ENCODE data around the gene TCEA2.

TCEA2 gene

GRCh38 chr20:64091340-64091739 is 28.3 kb downstream of the TCEA2 start:
- in situ Hi-C loops (cut with MboI; ENCODE audit: low sequenced_read_pairs), result no loop called here

DNA sequence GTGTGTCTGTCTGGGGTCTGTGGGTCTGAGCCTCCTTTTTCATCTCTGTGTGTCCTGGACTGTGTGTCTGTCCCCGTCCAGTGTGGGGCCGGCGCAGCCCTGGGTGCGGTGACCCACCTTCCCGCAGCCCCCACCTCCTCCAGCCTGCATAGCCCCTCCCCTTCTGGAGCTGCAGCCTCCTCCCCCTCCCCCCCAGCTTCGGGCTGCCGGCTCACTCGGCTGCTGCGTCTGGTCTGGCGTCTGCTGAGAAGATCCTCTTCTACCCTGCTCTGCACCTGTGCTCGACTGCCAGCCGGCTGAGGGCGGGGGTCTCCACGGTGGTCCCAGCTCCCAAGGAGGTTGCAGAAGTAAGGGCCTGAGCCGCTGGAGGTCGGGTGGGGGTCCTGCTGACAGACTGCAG is 28.8 kb downstream of the TCEA2 start:
- in situ Hi-C loops (cut with MboI; ENCODE audit: low sequenced_read_pairs), result no loop called here

- in situ Hi-C loops (cut with MboI; ENCODE audit: low sequenced_read_pairs), result no loop called here
Measured at GRCh38 chr20:64092258-64093012, 29.4 kb downstream of the TCEA2 start.

GRCh38 chr20:64093013-64093503 is 30.1 kb downstream of the TCEA2 start:
- in situ Hi-C loops (cut with MboI; ENCODE audit: low sequenced_read_pairs), result no loop called here

- in situ Hi-C loops (cut with MboI; ENCODE audit: low sequenced_read_pairs), result no loop called here
Measured at GRCh38 chr20:64095455-64095854, 32.5 kb downstream of the TCEA2 start.

GRCh38 chr20:64095927-64096326 is 32.9 kb downstream of the TCEA2 start:
- in situ Hi-C loops (cut with MboI; ENCODE audit: low sequenced_read_pairs), result no loop called here

- in situ Hi-C loops (cut with MboI; ENCODE audit: low sequenced_read_pairs), result no loop called here
Measured at GRCh38 chr20:64096535-64096934, 33.5 kb downstream of the TCEA2 start.

- in situ Hi-C loops (cut with MboI; ENCODE audit: low sequenced_read_pairs), result no loop called here
Measured at GRCh38 chr20:64098471-64099013, 35.5 kb downstream of the TCEA2 start.

GRCh38 chr20:64099086-64099786 is 36.2 kb downstream of the TCEA2 start:
- in situ Hi-C loops (cut with MboI; ENCODE audit: low sequenced_read_pairs), result no loop called here

DNA sequence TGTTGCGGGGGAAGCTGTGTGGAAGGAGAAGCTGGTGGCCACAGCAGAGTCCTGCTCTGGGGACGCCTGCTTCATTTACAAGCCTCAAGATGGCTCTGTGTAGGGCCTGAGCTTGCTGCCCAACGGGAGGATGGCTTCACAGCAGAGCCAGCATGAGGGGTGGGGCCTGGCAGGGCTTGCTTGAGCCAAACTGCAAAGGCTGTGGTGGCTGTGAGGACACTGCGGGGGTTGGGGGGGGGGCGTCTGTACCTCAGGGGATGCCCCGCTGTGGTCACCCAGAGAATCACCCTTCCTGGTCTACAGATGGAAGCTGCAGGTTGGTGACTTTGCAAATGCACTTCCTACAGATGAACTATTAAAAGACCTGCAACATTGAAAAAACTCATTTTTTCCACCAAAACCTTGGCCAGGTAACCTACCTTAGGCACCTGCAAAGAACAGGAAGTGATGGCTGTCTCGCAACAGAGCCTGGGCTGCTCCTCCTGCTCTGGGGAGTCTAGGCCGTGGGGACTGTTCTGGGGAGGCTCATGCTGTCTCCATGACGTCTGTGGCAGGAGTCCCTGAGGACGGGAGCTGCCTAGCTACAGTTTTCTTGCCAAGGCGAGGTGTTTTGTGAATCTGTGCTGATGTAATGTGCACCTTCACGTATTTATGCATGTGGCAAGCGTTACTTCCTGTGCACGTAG is 37.0 kb downstream of the TCEA2 start:
- in situ Hi-C loops (cut with MboI; ENCODE audit: low sequenced_read_pairs), result no loop called here

DNA sequence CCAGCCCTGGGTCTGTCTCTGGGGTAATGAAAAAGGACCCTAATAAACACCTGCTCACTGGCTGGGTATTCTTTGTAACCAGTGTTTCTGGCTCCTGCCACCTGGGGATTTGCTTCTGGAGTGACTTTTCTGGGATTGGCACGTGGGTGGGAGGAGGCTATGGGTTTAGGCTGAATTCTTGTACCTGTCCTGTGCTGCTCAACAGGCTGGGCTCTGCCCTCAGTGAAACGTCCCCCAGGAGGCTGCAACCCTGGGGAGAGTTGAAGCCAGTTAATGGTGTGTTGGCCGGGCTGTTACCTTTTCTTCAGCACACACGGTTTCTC is 37.5 kb downstream of the TCEA2 start:
- in situ Hi-C loops (cut with MboI; ENCODE audit: low sequenced_read_pairs), result no loop called here

DNA sequence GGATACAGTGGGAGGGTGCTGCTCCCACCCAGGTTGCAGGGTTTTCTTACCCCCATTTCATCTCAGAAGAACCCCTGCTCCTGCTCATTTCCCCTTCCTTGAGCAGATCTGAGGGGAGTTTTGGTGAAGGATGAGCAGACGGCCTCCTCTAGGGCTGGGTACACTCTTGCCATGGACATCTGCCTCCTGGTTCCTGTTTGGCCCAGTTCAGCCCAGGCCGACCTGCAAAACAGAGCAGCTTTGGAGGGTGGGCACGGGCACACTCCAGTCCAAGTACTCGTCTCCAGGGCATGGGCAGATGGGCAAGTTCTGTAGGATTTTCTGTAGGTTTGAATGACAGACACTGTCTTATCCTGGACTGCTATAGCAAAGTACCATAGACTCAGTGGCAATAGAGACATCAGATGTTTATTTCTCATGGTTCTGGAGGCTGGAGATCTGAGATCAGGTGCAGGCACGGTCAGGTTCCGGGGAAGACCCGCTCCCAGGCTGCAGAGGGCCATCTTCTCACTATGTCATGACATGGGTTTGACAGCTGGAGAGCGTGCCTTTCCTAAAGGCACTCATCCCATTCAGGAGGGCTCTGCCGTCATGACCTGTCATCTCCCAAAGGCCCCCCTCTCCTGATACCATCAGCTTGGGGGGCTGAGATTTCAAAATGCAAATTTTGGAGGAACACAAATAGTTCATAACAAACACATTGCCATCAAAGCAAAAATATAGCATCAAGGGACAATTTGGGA is 38.1 kb downstream of the TCEA2 start:
- in situ Hi-C loops (cut with MboI; ENCODE audit: low sequenced_read_pairs), result no loop called here

GRCh38 chr20:64101731-64102621 is 39.0 kb downstream of the TCEA2 start:
- in situ Hi-C loops (cut with MboI; ENCODE audit: low sequenced_read_pairs), result no loop called here

DNA sequence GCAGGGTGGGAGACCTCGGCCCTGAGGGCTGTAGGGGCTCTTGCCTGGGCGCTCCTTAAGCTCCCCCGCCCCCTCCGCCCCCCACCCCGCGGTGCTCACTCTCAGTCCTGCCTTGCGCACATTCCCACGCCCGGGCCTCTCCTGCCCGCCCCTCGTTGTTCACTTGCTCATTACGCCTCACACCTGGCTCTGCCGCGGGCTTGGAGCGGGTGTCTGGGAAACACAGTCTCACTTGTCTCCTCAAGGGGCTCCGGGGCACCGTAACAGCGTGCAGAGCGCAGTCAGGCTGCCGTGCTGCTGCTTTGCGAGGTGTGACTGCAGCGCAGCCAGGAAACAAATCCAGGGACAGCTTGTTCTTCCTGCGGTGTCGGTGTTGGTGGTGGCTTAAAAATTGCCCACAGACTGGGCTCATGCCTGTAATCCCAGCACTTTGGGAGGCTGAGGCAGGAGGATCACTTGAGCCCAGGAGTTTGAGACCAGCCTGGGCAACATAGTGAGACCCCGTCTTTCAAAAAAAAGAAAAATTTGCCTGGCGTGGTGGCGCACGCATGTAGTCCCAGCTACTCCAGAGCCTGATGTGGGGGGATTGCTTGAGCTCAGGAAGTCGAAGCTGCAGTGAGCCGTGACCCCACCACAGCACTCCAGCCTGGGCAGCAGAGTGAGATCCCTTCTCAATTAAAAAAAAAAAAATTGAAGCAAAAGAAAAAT is 39.8 kb downstream of the TCEA2 start:
- in situ Hi-C loops (cut with MboI; ENCODE audit: low sequenced_read_pairs), result no loop called here

DNA sequence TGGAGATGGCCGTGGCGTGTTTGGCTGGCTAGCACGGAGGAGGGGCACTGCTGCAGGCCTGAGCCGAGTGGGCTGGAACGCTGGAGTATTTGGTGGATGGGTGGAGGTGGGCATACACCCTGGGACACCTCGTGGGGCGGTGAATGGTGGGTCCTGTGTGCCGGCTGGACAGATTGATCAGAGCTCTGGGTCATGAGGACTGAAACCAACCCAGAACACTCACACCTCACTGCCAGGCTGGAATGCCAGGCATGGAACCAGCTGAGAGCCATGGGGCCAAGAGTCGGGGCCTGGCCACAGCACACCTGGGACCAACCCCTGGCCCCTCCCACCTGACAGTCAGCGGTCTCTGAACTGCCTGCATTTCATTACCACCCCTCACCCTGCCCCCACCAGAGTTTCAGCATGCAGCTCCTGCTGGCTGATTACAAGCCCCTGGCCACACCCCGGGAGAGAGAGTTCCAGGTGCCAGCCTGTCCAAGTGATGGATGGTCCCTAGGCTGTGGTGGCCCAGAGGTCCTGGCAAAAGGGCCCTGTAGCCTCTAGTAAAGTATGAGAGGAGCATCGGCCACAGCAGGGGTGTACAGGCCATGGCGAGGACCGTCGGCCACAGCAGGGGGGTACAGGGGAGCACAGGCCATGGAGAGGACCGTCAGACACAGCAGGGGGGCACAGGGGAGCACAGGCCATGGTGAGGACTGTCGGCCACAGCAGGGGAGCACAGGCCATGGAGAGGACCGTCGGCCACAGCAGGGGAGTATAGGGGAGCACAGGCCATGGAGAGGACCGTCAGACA is 41.1 kb downstream of the TCEA2 start:
- in situ Hi-C loops (cut with MboI; ENCODE audit: low sequenced_read_pairs), result no loop called here

GRCh38 chr20:64104667-64105451 is 41.9 kb downstream of the TCEA2 start:
- in situ Hi-C loops (cut with MboI; ENCODE audit: low sequenced_read_pairs), result no loop called here

GRCh38 chr20:64105846-64106434 is 42.9 kb downstream of the TCEA2 start:
- in situ Hi-C loops (cut with MboI; ENCODE audit: low sequenced_read_pairs), result no loop called here

Data from HL-60/S4 treated with phorbol 12-myristate 13-acetate at 8.2 ng/mL for 4 days and 3 days (cell line).